Prostate gland (tissue), 2 donors: Measurements from ENCODE around the gene CARMIL1.

ENCODE experiments used
- CTCF ChIP-seq, 4 experiments: fragments of 200-600 bp in 2 of 4; fragments of 450-650 bp in 2 of 4; sonication (generic) in 2 of 4; IDR thresholded peaks; 1 replicate in 3 of 4; 2 replicates in 1 of 4; pipeline ENCODE4 v1.5.1; 2016 to 2019; ENCODE audit warnings: antibody characterized with exemption in 4 of 4, mild to moderate bottlenecking in 2 of 4, moderate library complexity in 2 of 4
- POLR2A ChIP-seq: fragments of 450-650 bp; IDR thresholded peaks from one replicate; pipeline ENCODE4 v1.6.1; 2016; ENCODE audit warnings: antibody characterized with exemption, mild to moderate bottlenecking
- POLR2AphosphoS5 ChIP-seq: sonication (generic); formaldehyde crosslinking; IDR thresholded peaks from one replicate; pipeline ENCODE4 v1.6.1; 2017; ENCODE audit warnings: antibody characterized with exemption

- TF ChIP-seq POLR2AphosphoS5 = no peak
- no peak for TF ChIP-seq CTCF (IDR thresholded peaks at IDR 0.05)
- no peak for TF ChIP-seq POLR2A
These were observed 36.6 kb upstream of the CARMIL1 start for GRCh38 chr6:25242567-25242966.
